SHP77 treated with DMSO at 0.1 percent for 48 hours (cell line): ENCODE results near the gene GSDMA.
A peak's percentile ranks its signal among the peaks of the same experiment; 100 is the strongest.

ENCODE experiments used
- DNase-seq: peaks from one replicate; lab custom pipeline; 2025; lab: John Stamatoyannopoulos, UW

Gene GSDMA

DNA sequence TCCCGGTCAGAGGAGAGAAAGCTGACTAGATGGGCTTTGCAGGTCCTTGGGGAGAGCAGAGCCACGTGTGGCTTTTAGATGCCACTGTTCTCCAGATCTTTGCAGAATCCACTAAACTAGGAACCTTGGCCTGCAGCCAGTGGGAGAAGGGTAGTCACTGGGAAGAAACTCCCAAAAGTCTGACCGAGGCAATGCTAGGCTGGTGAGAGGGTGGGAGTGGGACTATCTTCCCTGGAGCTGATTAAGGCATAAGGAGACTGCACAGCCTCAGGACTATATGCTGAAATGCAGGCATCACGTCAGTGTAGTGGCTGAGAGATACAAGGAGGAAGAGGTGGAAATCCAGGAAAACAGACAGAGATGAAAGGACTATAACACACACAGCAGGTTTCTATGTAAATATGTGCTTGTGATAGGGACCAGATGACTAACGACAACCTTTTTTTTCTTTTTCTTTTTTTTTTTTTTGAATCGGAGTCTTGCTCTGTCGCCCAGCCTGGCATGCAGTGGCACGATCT lies 2.2 kb upstream of the GSDMA start:
- no peak for DNase-seq

DNA sequence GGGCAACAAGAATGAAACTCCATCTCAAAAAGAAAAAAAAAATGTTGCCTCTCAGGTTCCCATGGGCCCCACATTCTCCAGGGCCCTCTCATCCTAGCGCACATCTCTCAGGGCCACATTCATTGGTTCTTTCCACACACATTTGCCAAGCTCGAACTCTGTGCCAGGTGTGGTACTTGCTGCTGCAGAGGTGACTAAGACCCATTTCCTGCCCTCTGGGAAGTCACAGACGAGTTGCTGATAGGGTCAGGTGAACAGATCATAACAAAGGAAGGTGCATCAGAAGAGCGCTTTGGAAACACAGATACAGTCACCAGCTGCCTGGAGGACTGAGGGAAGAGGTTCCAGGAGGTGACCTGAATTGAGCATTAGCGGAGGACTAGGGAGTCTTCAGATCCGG lies 1.0 kb downstream of the GSDMA start:
- DNase-seq, result no peak

GRCh38 chr17:39965017-39965699 lies 2.4 kb downstream of the GSDMA start:
- DNase-seq, result no peak

DNA sequence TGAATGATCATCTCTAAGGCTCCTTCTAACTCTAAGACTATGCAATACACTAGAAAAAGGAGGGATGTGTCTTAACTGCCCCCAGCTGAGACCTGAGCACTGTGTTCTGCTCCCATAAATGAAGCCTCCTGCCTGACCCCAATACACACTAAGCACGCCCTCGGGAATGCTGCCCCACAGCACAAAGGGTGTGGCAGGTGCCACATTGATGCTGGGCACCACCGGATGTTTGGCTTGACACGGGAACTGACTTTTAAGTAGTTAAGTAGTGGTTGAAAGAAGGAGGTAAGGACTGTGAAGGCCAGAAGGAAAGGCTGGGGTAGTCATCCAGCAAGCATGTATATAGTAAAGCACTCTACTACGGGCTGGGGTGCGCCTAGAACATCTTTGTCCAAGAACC lies 4.0 kb downstream of the GSDMA start:
- DNase-seq, result no peak

DNA sequence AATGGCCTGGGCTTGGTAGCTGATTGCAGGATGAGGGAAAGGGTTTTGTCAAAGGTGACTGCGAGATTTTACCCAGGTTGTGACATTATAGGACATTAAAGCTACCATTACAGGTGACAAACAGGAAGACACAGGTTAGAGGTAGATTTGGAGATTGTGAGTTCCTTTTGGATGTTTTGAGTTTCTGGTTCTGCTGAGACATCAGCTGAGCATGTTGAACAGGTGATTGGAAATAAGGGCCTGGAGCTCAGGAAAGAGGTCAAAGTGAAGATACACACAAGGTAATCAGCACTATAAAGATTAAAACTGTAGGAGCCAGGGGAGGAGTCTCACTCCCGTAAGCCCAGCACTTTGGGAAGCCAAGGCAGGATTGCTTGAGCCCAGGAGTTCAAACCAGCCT lies 6.0 kb downstream of the GSDMA start:
- DNase-seq, result no peak

DNA sequence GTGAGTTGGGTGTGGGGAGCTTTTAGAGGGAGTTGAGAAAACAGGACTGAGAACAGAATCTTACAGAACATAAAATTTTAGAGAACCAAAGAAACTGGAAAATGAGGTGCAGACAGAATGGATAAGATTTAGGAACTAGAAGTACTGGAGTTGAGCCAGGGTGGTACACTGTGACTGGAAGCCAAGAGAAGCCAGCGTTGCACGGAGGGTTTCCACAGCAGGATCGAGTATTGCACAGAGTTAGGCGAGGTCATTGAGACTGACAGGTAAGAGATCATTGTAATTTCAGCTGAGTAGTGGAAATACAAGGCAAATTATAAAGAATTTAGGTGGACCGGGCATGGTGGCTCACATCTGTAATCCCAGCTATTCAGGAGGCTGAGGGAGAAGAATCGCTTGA lies 6.6 kb downstream of the GSDMA start:
- DNase-seq, result no peak

DNA sequence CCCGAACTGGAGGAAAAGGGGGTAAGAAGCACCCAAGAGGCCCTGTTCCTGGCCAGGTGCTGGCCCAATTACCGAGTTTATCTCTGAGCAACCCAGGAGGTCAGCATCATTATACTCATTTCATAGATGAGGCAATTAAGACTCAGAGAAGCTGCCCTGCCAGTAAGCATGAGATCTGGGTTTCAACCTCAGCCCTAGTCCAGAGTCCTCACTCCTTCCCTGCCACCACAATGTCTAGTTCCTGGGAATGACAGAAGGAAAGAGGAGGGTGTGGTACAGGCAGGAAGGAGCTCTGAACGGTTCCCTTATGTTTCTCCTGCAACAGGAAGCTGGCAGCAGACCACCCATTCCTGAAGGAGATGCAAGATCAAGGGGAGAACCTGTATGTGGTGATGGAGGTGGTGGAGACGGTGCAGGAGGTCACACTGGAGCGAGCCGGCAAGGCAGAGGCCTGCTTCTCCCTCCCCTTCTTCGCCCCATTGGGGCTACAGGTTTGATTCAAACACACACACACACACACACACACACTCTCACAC lies 7.4 kb downstream of the GSDMA start:
- no peak for DNase-seq

DNA sequence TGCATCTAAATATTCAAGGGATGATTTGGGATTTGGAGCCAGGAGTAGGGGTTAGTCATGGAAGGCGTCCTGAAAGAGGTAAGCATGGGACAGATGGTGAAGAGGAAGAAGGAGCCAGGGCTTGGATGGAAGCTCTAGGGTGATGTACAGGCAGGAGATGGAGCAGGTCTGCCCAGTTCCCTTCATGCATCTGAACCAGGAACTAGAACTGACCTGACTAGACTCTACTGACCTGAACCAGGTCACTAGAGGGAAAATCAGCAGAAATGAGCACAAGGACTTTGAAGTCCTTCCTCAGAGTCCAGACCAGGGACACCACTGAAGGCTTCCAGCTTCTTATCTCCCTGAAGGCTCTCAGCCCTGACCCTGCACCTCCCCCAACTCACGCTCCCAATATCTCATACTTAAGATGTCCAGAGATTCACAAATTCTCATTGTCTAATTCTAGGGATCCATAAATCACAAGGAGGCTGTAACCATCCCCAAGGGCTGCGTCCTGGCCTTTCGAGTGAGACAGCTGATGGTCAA lies 8.3 kb downstream of the GSDMA start:
- no peak for DNase-seq

DNA sequence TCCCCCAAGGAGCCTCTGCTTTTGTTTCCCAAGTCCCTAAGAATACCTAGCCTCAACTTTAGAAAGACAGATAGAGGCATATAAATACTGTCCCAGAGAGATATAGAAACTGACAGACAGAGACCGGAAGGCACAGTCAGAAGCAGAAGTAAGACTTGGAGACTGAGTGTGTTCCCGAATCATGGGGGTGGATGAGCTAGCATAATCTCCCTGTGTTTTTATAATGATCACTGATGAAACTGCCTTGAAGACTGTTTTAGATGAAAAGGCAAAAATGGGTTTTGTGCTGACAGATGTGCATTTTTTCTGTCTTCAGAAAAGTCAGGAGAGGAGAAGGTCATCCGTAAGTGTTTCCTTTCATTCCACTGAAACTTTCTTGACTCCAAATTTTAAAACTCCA lies 9.5 kb downstream of the GSDMA start:
- DNase-seq, result no peak

GRCh38 chr17:39973496-39973895 lies 10.7 kb downstream of the GSDMA start:
- DNase-seq, result no peak

- DNase-seq, result no peak
Observed at GRCh38 chr17:39974433-39974832, 11.6 kb downstream of the GSDMA start.

DNA sequence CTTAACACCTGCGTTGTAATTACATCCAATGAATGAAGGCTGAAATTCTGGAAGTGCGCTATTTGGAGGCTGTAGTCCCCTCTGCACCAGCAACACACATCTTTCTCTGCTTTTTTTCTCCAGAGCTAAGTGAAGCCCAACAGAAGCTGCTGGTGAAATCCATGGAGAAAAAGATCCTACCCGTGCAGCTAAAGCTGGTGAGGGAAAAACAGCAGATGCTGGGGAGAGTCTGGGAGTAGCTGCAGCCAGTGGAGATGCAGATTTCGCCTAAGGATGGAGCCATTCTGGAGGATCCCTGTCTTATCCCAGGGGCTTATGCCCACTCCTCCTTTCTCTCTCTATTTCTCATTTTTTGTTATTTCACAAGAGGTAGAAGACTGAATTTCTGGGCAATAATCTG lies 13.0 kb downstream of the GSDMA start:
- no peak for DNase-seq

DNA sequence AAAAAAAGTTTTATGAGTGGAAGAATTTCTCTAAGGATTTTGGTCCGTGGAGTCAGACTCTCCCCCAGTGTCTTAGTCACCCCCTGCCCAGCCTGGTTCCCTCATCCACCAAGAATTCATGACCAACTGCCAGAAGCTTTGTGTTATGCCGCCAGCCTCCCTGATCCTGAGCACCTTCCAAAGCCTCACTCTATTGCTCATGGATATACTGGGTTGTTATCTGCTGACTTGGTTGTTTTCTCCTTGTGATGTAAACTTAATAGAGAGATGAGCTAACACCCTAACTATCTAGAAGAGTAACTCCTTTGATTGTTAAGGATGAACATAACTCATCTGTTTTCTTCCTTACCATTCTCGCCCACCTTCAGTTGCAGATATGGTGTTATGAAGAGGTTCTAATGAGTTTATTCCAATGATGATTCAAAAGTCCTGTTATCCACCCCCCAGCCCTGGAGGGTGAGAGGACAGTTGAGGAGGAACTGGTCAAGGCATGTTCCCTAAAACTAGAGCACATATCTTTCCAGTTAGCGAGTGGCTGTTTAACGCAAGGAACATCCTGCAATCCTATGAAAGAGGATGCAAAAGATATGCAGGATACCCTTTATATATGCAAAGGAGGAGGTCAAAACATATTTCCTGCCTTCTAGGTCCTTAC lies 16.3 kb downstream of the GSDMA start:
- DNase-seq, result no peak

- DNase-seq, result no peak
Observed at GRCh38 chr17:39979893-39980350, 17.1 kb downstream of the GSDMA start.

DNA sequence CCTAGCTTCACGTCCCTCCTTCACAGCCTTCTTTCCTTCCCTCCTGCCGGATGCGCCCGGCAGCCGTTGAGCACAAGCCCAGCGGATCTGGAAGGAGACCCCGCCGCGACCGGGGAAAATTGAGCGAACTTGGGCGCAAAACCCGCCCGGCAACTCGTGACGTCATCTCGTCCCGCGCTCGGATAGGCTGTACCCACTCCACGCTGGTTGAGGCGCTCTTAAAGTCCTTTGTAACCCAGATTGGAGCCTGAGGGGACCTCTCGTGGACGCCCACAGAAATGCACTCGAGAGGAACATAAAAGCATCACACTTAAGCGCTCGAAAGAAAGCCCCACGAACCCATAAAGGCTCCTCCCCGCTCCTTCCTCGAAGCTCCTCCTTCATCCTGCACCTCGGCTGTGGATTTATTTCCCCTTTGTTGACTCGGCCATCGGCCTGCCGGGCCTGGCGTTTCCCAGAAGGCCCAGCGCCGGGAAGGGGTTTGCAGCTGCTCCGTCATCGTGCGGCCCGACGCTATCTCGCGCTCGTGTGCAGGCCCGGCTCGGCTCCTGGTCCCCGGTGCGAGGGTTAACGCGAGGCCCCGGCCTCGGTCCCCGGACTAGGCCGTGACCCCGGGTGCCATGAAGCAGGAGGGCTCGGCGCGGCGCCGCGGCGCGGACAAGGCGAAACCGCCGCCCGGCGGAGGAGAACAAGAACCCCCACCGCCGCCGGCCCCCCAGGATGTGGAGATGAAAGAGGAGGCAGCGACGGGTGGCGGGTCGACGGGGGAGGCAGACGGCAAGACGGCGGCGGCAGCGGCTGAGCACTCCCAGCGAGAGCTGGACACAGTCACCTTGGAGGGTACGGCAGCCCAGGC lies 17.8 kb downstream of the GSDMA start, which contains the start of gene PSMD3:
Gene PSMD3 (plus strand): TSS at position 457 of the 856 bp plus-strand sequence. CDS start 164 bp downstream, at position 621.
- DNase-seq, result peak; percentile 98

- no peak for DNase-seq
Observed at GRCh38 chr17:39981207-39981741, 18.5 kb downstream of the GSDMA start.

DNA sequence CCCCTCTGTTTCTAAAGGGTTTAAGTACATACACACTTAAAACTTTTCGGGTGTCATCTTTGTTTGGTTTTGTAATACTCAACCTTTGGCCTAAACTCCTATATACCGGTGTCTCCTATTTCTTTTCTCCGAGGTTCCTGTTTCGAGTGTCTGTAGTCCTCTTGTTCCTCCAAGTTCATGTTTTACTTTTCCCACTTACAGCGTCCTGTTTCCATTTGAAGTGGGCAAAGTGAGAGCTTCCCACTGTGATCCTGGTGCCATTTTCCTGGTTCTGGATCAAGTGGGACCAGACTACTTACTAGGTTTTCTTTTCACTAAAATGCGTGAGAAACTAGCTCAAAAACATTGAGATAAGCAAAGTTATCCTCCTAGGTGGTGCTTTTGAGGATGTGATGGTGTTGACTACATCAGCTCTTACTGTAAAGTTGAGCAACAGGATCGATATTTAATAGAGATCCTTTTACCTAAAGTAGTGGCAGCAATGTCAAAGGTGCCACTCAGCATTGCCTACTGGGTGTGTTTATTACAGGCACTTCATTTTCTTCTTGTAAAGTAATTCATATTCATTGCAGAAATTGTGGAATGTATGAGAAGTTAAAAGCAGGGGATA lies 19.1 kb downstream of the GSDMA start:
- no peak for DNase-seq

DNA sequence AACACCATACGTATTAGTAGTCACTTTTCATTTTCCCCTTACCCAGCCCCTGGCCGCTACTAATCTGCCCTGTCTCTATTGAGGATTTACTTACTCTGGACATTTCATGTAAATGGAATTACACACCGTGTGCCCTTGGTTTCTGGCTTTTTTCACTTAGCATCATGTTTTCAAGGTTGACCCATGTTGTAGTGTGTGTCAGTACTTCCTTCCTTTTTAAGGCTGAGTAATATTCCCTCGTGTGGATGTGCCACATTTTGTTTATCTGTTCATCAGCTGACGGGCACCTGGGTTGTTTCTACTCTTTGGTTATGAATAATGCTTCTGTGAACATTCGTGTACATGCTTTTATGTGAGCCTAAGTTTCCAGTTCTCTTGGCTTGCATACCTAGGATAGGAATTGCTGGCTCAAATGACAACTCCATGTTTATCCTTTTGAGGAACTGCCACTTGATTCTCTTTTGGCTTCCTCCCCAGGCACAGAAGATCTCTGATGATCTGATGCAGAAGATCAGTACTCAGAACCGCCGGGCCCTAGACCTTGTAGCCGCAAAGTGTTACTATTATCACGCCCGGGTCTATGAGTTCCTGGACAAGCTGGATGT lies 25.5 kb downstream of the GSDMA start:
- DNase-seq, result no peak

DNA sequence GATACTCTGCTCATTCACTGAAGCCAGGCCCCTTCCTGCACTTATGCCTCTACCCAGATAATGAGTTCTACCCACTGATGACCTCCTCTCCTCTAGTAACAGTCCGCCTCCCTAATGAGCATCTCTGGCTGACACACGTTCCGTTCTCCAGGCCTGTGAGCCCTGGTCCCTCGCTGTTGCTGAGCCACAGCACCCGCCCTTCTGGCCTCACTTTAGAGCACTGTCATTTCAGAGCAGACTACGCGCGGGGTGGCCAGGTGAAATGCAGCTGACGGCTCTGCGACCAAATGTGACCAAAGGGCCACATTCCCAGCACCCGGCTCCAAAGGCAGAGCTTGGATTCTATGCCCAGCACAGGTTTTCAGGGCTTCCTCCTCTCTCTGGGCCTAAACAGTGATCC lies 31.6 kb downstream of the GSDMA start:
- no peak for DNase-seq

DNA sequence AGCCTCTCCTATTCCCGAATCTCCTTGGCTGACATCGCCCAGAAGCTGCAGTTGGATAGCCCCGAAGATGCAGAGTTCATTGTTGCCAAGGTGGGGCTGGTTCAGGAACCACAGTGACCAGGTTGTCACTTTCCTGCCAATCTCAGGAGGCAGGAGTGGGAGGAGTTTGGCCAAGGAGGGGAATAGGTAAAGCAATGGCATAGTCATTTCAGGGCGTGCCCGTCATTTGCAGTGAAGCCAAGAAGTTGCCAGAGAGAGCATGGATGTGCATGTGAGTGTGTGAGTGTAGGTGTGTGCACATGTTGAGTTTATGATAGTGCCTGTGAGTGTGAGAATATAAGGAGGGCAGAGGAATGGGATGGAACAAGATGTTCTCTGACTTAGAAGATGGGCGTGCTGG lies 32.6 kb downstream of the GSDMA start:
- DNase-seq, result no peak

DNA sequence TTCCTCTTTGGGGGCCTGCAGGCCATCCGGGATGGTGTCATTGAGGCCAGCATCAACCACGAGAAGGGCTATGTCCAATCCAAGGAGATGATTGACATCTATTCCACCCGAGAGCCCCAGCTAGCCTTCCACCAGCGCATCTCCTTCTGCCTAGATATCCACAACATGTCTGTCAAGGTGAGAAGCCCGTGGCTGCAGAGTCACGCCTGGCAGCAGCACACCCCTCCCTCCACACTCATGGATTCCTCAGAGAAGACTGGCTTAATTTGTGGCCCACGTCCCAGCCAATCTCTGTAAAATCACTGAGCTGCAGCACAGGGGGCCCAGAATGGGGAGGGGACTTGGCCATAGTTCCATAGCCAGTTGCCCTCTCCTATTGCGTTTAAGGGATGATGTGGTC lies 33.4 kb downstream of the GSDMA start:
- DNase-seq, result no peak
